Measurements from ENCODE around the gene PRSS57. TPM values are rescaled to one million over a fixed set of nuclear protein-coding genes. Genes with fewer than 3 reads are reported as not detected.

The PRSS57 gene
- total RNA-seq, 4 donors from 2014 or later = 0.34 TPM; not detected in 3

- no peaks in the 10 kb centered on the region for H3K27me3 ChIP-seq
- peaks cover 0 to 16% (median 6%) of the 10 kb centered on the region in 4 donors for H3K36me3 ChIP-seq
- peak overlapping the region; percentile 81 to 100 (median 100) for H3K4me3 ChIP-seq
- H3K4me1 ChIP-seq = peaks cover 71 to 82% (median 79%) of the 10 kb centered on the region in 4 donors
- H3K27ac ChIP-seq (replicated peaks in 1 of 4) = peak overlapping the region; percentile 89 to 96 (median 94)
- no peaks in the 10 kb centered on the region for H3K9me3 ChIP-seq
- 18% methylated on average over 17 of the region's 31 CpGs for WGBS
- no peak for DNase-seq (ENCODE audit: extremely low spot score)
- TF ChIP-seq POLR2A (IDR thresholded peaks at IDR 0.05; ENCODE audit: low read depth) (no peak), EP300 (IDR thresholded peaks at IDR 0.05) (no peak), CTCF (IDR thresholded peaks at IDR 0.05) (no peak), POLR2AphosphoS5 (IDR thresholded peaks at IDR 0.05) (no peak)
- intact Hi-C loops (cut with DNase I) = no loop called here
These were observed 33.6 kb downstream of the PRSS57 start for GRCh38 chr19:661427-662196.

GRCh38 chr19:660793-661426 is 34.3 kb downstream of the PRSS57 start:
- peaks cover 0 to 16% (median 6%) of the 10 kb centered on the region in 4 donors for H3K36me3 ChIP-seq
- intact Hi-C loops (cut with DNase I) = no loop called here
- TF ChIP-seq EP300 (IDR thresholded peaks at IDR 0.05) (no peak), CTCF (IDR thresholded peaks at IDR 0.05) (no peak), POLR2A (IDR thresholded peaks at IDR 0.05; ENCODE audit: low read depth) (no peak), POLR2AphosphoS5 (IDR thresholded peaks at IDR 0.05) (no peak)
- 26% methylated on average over 3 of the region's 20 CpGs for WGBS
- no peaks in the 10 kb centered on the region for H3K27me3 ChIP-seq
- no peak for DNase-seq (ENCODE audit: extremely low spot score)
- H3K27ac ChIP-seq (replicated peaks in 1 of 4) = peak overlapping the region; percentile 89 to 96 (median 94)
- H3K9me3 ChIP-seq = no peaks in the 10 kb centered on the region
- H3K4me1 ChIP-seq = peaks cover 73 to 89% (median 86%) of the 10 kb centered on the region in 4 donors
- H3K4me3 ChIP-seq = peak overlapping the region; percentile 81 to 100 (median 100)

GRCh38 chr19:658916-659839 is 36.1 kb downstream of the PRSS57 start:
- intact Hi-C loops (cut with DNase I) = no loop called here
- DNase-seq (ENCODE audit: extremely low spot score) = no peak
- WGBS = 68% methylated on average over 28 of the region's 50 CpGs
- TF ChIP-seq EP300 (IDR thresholded peaks at IDR 0.05) (no peak), CTCF (IDR thresholded peaks at IDR 0.05) (no peak), POLR2A (IDR thresholded peaks at IDR 0.05; ENCODE audit: low read depth) (no peak), POLR2AphosphoS5 (IDR thresholded peaks at IDR 0.05) (no peak)
- peaks cover 62 to 85% (median 79%) of the 10 kb centered on the region in 4 donors for H3K4me1 ChIP-seq
- no peak overlapping the region for H3K4me3 ChIP-seq
- no peaks in the 10 kb centered on the region for H3K27me3 ChIP-seq
- no peaks in the 10 kb centered on the region for H3K9me3 ChIP-seq
- H3K36me3 ChIP-seq = peaks cover 0 to 24% (median 12%) of the 10 kb centered on the region in 4 donors
- H3K27ac ChIP-seq (replicated peaks in 1 of 4) = no peak overlapping the region

GRCh38 chr19:658059-658839 is 37.0 kb downstream of the PRSS57 start:
- DNase-seq (ENCODE audit: extremely low spot score) = no peak
- H3K27ac ChIP-seq (replicated peaks in 1 of 4) = no peak overlapping the region
- intact Hi-C loops (cut with DNase I) = no loop called here

More at GRCh38 chr19:658059-658839, 37.0 kb downstream of the PRSS57 start:
- Histone ChIP-seq H3K9me3 (no peaks in the 10 kb centered on the region), H3K27me3 (no peaks in the 10 kb centered on the region), H3K36me3 (peaks cover 7 to 33% (median 21%) of the 10 kb centered on the region in 4 donors), H3K4me1 (peaks cover 55 to 85% (median 70%) of the 10 kb centered on the region in 4 donors), H3K4me3 (no peak overlapping the region)
- TF ChIP-seq CTCF (IDR thresholded peaks at IDR 0.05) = no peak
- 74% methylated on average over 23 of the region's 33 CpGs for WGBS
